HepG2 (cell line): ENCODE results near the gene AP3D1. TPM values are rescaled to one million over a fixed set of nuclear protein-coding genes. Genes with fewer than 3 reads are reported as not detected.

Experiments used
- AHDC1 ChIP-seq: sonication (generic); formaldehyde crosslinking; IDR thresholded peaks from 2 replicates; pipeline ENCODE4 v1.5.1; 2020; ENCODE audit warnings: mild to moderate bottlenecking, missing genetic modification reagents, borderline replicate concordance
- CCAR2 ChIP-seq: fragments of 200-400 bp; formaldehyde crosslinking; optimal IDR thresholded peaks from 2 replicates; pipeline ENCODE3; 2018; ENCODE audit warnings: low read depth, mild to moderate bottlenecking, low read length, moderate library complexity
- CEBPG ChIP-seq: IDR thresholded peaks from 2 replicates; pipeline ENCODE4 v1.6.1; 2016
- ELF3 ChIP-seq: IDR thresholded peaks from 2 replicates; pipeline ENCODE4 v1.6.1; 2016; ENCODE audit warnings: missing genetic modification reagents, missing compliant biosample characterization
- ETS1 ChIP-seq: sonication (generic); formaldehyde crosslinking; IDR thresholded peaks from 2 replicates; pipeline ENCODE4 v1.4.0; 2020; ENCODE audit warnings: missing genetic modification reagents
- FOXO4 ChIP-seq: sonication (generic); formaldehyde crosslinking; conservative IDR thresholded peaks from 2 replicates; pipeline ENCODE4 v1.8.1; 2023; ENCODE audit warnings: missing genetic modification reagents
- GLMP ChIP-seq: sonication (generic); formaldehyde crosslinking; IDR thresholded peaks from 2 replicates; pipeline ENCODE4 v1.9.0; 2021; ENCODE audit warnings: missing genetic modification reagents, mild to moderate bottlenecking, borderline replicate concordance
- KDM1A ChIP-seq: IDR thresholded peaks from 2 replicates; pipeline ENCODE4 v1.6.1; 2016; ENCODE audit warnings: missing compliant biosample characterization
- KDM4B ChIP-seq: sonication (generic); formaldehyde crosslinking; IDR thresholded peaks from 2 replicates; pipeline ENCODE4 v1.4.0; 2020; ENCODE audit warnings: missing genetic modification reagents
- NCOA2 ChIP-seq: sonication (generic); formaldehyde crosslinking; IDR thresholded peaks from 2 replicates; pipeline ENCODE4 v1.8.0; 2022; ENCODE audit warnings: inconsistent platforms
- PBX2 ChIP-seq: IDR thresholded peaks from 2 replicates; pipeline ENCODE4 v1.6.1; 2016; ENCODE audit warnings: control low read depth
- RBAK ChIP-seq: sonication (generic); formaldehyde crosslinking; IDR thresholded peaks from 2 replicates; pipeline ENCODE4 v1.5.1; 2020; ENCODE audit warnings: mild to moderate bottlenecking, missing genetic modification reagents
- RXRA ChIP-seq: sonication (generic); formaldehyde crosslinking; IDR thresholded peaks from 2 replicates; pipeline ENCODE4 v1.5.1; 2020; ENCODE audit warnings: missing genetic modification reagents
- ZBTB1 ChIP-seq: sonication (generic); formaldehyde crosslinking; IDR thresholded peaks from 2 replicates; pipeline ENCODE4 v1.4.0; 2020; ENCODE audit warnings: missing genetic modification reagents, borderline replicate concordance
- ZBTB44 ChIP-seq: sonication (generic); formaldehyde crosslinking; IDR thresholded peaks from 2 replicates; pipeline ENCODE4 v1.4.0; 2020; ENCODE audit warnings: missing genetic modification reagents
- ZNF3 ChIP-seq: IDR thresholded peaks from 2 replicates; pipeline ENCODE4 v1.7.0; 2017; ENCODE audit warnings: inconsistent platforms
- ZNF629 ChIP-seq: sonication (generic); formaldehyde crosslinking; conservative IDR thresholded peaks from 2 replicates; pipeline ENCODE4 v1.5.0; 2020; ENCODE audit warnings: missing genetic modification reagents
- ZNF670 ChIP-seq: sonication (generic); formaldehyde crosslinking; IDR thresholded peaks from 2 replicates; pipeline ENCODE4 v1.8.0; 2022; ENCODE audit warnings: mild to moderate bottlenecking, missing genetic modification reagents, borderline replicate concordance
- polyA plus RNA-seq, 8 experiments: library from polyadenylated mRNA; depleted of rRNA in 3 of 8; stranded (reverse) in 7 of 8; unstranded in 1 of 8; fragments of >200 nt; fragmentation: Illumina TruSeq in 4 of 8; extraction: Trizol in 4 of 8; gene quantifications; 2 replicates each; pipeline versions ENCODE4 v1.2.1 to v1.2.3, GENCODE V29; 2011 to 2016; ENCODE audit warnings: low read depth in 4 of 8, missing spikeins in 1 of 8, mixed read lengths in 1 of 8; ENCODE audit not compliant: insufficient read depth in 1 of 8
- total RNA-seq, 5 experiments: library from RNA; depleted of rRNA; stranded (reverse); fragments of >200 nt; fragmentation: Illumina TruSeq; extraction: Trizol; gene quantifications; 2 replicates each; pipeline ENCODE4 v1.2.3, GENCODE V29; 2016; ENCODE audit warnings: low read depth in 1 of 5

Gene AP3D1
- total and polyA plus RNA-seq, 2 of the 13 experiments (the other 11 are each of a cell fraction or from before 2014, with no cell fraction given) = 68.0 to 82.6 TPM

GRCh38 chr19:2171349-2172145 lies 20.2 kb upstream of the AP3D1 start (continued):
- no peak for TF ChIP-seq GLMP (CRISPR knock-in tag)
- peak; percentile 43; the same call in 1 of the 2 replicates for TF ChIP-seq NCOA2
- TF ChIP-seq RBAK (CRISPR knock-in tag) = no peak
- TF ChIP-seq ETS1 (CRISPR knock-in tag) = no peak
- TF ChIP-seq CEBPG (CRISPR knock-in tag) = no peak
- no peak for TF ChIP-seq ZBTB44 (CRISPR knock-in tag)
- TF ChIP-seq KDM1A (CRISPR knock-in tag) = no peak
- TF ChIP-seq RXRA (CRISPR knock-in tag) = peak; percentile 40; the same call in 1 of the 2 replicates
- TF ChIP-seq ZNF629 (CRISPR knock-in tag) = no peak
- TF ChIP-seq FOXO4 (CRISPR knock-in tag) = no peak
- TF ChIP-seq ZNF3 (CRISPR knock-in tag) = no peak
- TF ChIP-seq ELF3 (CRISPR knock-in tag) = peak; percentile 84
- no peak for TF ChIP-seq KDM4B (CRISPR knock-in tag)
- TF ChIP-seq ZNF670 = no peak
- TF ChIP-seq AHDC1 = no peak
- TF ChIP-seq ZBTB1 = no peak
- TF ChIP-seq PBX2 (CRISPR knock-in tag) = no peak
- no peak for TF ChIP-seq CCAR2
